GM18951 (cell line): ENCODE results near the gene RAET1G.

Source experiments
- POLR2A ChIP-seq: IDR thresholded peaks from 4 replicates; pipeline ENCODE4 v1.6.1; 2011; ENCODE audit warnings: mild to moderate bottlenecking; ENCODE audit not compliant: insufficient read length, insufficient read depth; ENCODE audit errors: extremely low read depth
- in situ Hi-C: fragments of 300-500 bp; cut with MboI; formaldehyde crosslinking; loops from one replicate; pipeline ENCODE4 v1.12.0; 2022; ENCODE audit warnings: low sequenced_read_pairs, mixed read lengths, inconsistent platforms; ENCODE audit not compliant: unreplicated experiment

Gene RAET1G

GRCh38 chr6:149891259-149891658, 31.7 kb downstream of the RAET1G start:
- no peak for TF ChIP-seq POLR2A
- in situ Hi-C loops, result no loop called here

DNA sequence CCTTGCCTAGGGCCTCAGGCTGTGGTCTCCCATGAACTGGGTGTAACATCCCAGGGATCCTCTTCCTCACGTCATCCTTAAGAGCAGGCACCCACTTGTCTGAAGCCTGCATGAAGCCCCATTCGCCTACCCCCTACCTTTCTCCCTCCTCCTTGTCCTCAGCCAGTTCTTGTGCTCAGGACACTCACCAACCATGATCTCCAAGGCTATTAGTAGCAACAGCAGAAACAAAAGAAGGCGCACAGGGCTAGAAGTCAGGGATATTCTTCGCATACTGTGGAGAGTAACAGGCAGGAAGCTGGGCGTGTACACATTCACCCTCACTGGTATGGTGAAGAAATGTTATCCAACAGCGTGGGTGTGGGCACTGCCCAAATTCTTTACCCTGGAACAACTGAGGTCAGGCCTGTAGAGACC, 32.3 kb downstream of the RAET1G start:
- in situ Hi-C loops, result no loop called here
- TF ChIP-seq POLR2A, result no peak

DNA sequence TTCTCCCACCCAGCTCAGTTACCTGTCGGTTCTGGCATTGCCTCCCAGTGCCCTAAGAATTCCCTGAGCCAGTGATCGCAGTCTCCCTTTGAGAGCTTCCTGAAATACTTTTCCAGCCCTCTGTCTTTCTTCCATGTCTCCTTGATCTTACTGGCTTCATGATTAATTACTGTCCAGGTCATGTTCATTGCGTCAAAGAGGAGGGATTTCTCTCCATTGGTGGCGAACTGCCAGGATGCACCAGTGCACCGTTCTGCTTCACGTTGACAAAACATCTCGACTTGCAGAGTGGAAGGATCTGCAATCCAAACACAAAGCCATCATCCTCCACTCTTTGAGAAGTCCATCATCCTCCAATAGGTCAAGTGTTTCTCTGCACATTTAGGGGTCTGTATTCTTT, 33.6 kb downstream of the RAET1G start:
- no peak for TF ChIP-seq POLR2A
- in situ Hi-C loops, result no loop called here

GRCh38 chr6:149888659-149889058, 34.3 kb downstream of the RAET1G start:
- in situ Hi-C loops, result no loop called here
- no peak for TF ChIP-seq POLR2A

GRCh38 chr6:149888093-149888492, 34.8 kb downstream of the RAET1G start:
- TF ChIP-seq POLR2A, result no peak
- in situ Hi-C loops, result no loop called here

GRCh38 chr6:149887343-149887742, 35.6 kb downstream of the RAET1G start:
- in situ Hi-C loops, result no loop called here

GRCh38 chr6:149885888-149886287, 37.0 kb downstream of the RAET1G start:
- in situ Hi-C loops, result no loop called here

More at GRCh38 chr6:149887343-149887742, 35.6 kb downstream of the RAET1G start:
- TF ChIP-seq POLR2A, result no peak

GRCh38 chr6:149884617-149885016, 38.3 kb downstream of the RAET1G start:
- in situ Hi-C loops, result no loop called here
- TF ChIP-seq POLR2A, result no peak

More at GRCh38 chr6:149885888-149886287, 37.0 kb downstream of the RAET1G start:
- no peak for TF ChIP-seq POLR2A

- in situ Hi-C loops, result no loop called here
- TF ChIP-seq POLR2A, result no peak
Observed at GRCh38 chr6:149884215-149884614, 38.7 kb downstream of the RAET1G start.

DNA sequence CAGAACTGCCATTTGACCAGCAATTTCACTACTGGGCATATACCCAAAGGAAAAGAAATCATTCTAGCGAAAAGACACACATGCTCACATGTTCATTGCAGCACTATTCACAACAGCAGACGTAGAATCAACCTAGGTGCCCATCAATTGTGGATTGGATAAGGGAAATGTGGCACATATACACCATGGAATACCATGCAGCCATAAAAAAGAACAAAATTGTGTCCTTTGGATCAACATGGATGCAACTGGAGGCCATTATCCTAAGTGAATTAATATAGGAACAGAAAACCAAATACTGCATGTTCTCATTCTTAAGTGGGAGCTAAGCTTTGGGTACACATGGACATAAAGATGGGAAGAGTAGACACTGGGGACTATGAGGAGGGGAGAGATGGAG, 41.1 kb downstream of the RAET1G start:
- in situ Hi-C loops, result no loop called here
- no peak for TF ChIP-seq POLR2A

DNA sequence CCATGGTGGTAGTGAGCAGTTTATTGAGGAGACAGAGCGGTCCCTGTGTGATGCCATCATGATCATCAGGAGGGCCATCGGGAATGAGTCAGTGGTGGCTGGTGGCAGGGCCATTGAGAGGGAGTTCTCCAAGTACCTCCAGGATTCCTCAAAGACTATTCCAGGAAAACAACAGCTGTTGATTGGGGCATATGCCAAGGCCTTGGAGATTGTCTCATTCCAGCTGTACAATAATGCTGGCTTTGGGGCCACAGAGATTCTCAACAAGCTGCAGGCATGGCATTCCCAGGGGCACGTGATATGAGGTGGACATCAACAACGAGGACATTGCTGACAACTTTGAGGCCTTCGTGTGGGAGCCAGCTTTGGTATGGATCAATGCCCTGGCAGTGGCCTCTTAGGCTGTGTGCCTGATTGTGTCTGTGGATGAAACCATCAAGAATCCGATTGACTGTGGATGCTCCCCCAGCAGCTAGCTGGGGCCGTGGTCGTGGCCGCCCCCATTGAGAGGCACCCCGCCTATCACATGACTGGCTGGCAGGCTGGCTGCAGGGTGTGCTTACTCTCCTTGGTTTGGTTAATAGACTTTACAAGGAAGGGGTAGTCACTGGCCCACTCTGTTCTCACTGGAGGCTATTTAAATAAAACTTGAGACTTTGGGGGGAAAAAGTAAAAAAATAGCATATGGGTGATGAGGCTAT, 41.7 kb downstream of the RAET1G start:
- in situ Hi-C loops, result no loop called here
- no peak for TF ChIP-seq POLR2A

DNA sequence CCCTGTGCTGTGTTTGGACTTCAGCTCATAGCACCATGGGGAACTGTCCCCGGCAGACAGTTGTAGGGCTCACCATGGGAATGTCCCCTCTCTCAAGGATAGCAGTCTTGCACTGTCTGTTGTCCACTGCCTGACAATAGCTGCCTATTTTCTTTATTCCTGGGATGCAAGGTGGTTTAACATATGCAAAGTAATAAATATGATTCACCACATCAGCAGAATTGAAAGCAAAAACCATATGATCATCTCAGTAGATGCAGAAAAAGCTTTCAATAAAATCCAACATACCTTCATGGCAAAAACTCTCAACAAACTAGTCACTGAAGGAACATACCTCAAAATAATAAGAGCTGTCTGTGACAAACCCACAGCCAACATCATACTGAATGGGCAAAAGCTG, 45.3 kb downstream of the RAET1G start:
- in situ Hi-C loops, result no loop called here
- no peak for TF ChIP-seq POLR2A

- no peak for TF ChIP-seq POLR2A
Observed at GRCh38 chr6:149876241-149876933, 46.5 kb downstream of the RAET1G start.

DNA sequence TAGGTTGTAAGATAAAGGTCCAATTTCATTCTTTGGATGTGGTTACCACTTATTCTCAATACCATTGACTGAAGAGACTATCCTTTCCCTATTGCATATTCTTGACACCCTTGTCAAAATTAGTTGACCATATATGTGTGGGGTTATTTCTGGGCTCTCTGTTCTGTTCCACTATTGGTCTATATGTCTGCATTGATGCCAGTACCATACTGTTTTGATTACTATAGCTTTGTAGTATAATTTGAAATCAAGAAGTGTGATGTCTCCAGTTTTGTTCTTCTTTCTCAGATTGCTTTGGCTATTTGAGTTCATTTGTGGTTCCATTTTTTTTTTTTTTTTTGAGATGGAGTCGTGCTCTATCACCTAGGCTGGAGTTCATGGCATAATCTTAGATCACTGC, 50.7 kb downstream of the RAET1G start:
- TF ChIP-seq POLR2A, result no peak

More at GRCh38 chr6:149876241-149876933, 46.5 kb downstream of the RAET1G start:
- in situ Hi-C loops, result no loop called here

More for the DNA sequence above, 50.7 kb downstream of the RAET1G start:
- in situ Hi-C loops, result no loop called here
